ENCODE results near the gene DTNB.
"Not testable (repeated sequence)": the region's sequence is repeated elsewhere in the genome, so short reads cannot be mapped to it uniquely, and the experiment has no call there.

The DTNB gene

GRCh38 chr2:25446122-25446521, 227.3 kb downstream of the DTNB start:
- DNase-seq, result no peak

GRCh38 chr2:25445464-25445863, 227.9 kb downstream of the DTNB start:
- DNase-seq, result no peak

- no peak for DNase-seq
Measured at GRCh38 chr2:25444608-25445270, 228.6 kb downstream of the DTNB start.

- DNase-seq, result no peak
Measured at GRCh38 chr2:25443766-25444165, 229.6 kb downstream of the DTNB start.

DNA sequence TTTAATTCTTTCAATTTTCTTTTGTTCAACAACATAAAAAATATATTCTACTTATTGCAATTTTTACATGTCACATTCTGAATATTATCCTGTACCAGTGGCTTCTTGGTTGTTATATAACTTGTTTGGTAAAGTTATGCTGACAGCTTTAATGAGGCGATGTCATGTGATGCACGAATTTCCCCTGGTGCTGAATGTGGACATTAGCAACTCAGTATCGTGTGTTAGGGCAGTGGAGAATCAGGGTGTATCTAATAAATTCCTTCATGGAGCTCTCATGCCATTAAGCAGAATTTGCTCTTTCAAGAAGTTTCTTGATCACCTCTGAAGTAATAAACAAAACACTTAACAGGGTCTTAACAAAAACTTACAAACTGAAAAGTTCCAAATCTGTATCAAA, 232.0 kb downstream of the DTNB start:
- DNase-seq, result no peak

DNA sequence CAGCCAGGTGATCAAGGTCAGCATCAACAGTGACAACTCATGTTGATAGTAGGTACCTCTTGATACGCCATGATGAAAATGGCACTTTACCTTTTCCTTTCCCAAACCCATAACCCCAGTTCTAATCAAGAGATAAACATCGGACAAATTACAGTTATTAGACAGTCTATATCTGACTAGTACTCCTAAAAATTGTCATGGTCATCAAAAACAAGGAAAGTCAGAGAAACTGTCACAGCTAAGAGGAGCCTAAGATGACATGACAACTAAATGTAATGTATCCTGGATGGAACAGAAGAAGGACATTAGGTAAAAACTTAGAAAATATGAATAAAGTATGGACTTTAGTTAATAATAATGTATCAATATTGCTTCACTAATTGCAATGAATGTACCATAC, 234.6 kb downstream of the DTNB start:
- no peak for DNase-seq

GRCh38 chr2:25437881-25438662, 235.3 kb downstream of the DTNB start:
- DNase-seq, result no peak

GRCh38 chr2:25435421-25435820, 238.0 kb downstream of the DTNB start:
- no peak for DNase-seq

DNA sequence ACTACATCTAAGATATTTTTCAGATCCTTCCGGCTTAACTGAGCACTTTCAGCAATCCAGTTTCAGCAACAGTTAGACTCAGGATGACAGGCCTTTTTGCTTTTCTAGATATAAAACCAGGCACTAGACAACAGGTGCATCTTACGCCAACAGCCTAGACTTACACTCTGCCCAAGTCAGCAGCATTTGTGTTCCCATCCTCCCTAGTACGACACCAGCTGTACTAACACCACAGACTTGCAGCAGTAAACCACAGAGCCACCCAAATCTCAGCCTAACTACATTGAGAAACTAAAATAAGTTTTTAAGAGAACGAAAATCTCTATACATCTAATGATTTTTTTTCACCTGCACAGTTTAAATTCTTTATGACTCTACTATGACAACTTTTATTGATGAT, 241.8 kb downstream of the DTNB start:
- DNase-seq, result no peak

DNA sequence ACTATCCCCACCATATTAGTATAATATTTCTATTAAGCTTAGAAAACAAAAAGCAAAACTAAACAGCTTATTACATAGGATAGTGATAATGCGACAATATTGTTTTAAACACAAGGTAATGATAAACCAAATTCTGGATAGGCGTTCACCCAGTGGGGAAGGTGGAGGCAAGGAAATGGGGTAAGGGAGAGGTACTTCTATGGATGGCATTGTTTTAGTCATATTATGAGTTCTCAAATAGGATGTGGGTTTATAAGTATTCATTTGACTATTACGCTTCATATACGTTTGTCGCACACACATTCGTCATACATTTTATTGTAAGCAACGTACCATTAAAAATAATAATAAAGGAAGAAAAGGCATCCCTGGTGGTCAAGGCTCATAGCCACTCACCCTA, 242.8 kb downstream of the DTNB start:
- no peak for DNase-seq

DNA sequence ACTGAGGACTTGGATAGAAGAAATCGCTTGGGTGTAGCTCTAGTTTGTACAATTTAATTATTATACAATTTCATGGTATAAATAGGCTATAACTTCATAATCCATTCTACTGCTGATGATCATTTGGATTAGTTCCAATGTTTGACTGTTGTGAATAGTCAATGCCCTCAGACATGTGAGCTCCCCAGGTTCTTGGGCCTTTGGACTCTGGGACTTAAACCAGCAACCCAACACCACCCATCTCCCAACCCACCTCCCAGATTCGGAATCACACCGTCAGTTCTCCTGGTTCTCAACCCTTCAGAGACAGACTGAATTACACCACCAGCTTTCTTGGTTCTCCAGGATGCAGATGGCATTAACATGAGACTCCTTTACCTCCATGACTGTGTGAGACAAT, 247.1 kb downstream of the DTNB start:
- DNase-seq, result no peak

DNA sequence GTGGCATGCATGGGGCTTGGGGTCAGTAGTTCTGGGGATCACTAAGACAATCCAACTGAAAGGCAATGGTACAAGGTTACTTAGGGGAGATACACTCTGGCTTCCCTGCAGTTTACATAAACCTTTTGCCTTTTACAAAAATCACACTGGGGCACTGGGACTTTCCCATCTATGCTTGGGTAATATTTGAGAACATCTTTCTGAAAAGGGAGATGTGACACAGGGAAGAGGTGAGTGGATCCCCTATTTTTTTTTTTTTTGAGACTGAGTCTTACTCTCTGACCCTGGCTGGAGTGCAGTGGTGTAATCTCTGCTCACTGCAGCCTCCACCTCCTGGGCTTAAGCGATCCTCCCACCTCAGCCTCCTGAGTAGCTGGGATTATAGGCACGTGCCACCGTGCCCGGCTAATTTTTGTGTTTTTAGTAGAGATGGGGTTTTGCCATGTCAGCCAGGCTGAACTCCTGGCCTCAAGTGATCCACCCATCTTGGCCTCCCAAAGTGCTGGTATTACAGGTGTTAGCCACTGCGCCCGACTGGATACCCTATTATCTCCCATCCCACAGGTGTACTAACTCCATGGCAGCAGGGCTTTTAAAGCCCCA, 248.8 kb downstream of the DTNB start:
- no peak for DNase-seq

DNA sequence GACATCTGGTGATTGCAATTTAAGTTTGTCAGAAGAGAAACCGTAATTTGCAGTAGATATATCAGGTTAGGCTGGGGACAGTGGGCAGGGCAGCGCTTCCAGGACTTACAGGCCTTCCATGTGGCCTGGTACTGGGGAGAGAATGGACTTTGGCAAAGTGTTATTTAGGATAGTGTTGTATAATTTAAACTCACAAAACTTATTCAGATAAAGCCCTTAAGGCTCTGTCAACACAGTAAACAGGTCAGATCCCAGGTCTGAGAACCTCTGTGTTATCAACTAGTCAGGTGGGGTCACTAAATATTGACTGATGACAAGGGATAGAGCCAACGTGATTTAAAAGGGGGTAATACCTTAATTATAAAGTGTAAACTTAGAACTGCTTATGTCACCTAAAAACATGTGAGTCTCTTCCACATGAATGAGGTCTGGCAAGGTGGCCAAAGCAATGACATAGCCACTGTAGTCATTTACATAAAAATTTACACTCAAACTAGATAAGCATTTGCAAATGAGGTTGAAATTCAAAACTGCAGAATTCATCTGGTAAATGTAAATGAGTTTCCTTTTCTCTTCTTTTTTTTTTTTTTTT, 251.5 kb downstream of the DTNB start:
- no peak for DNase-seq

GRCh38 chr2:25421289-25421688, 252.1 kb downstream of the DTNB start:
- DNase-seq, result no peak

DNA sequence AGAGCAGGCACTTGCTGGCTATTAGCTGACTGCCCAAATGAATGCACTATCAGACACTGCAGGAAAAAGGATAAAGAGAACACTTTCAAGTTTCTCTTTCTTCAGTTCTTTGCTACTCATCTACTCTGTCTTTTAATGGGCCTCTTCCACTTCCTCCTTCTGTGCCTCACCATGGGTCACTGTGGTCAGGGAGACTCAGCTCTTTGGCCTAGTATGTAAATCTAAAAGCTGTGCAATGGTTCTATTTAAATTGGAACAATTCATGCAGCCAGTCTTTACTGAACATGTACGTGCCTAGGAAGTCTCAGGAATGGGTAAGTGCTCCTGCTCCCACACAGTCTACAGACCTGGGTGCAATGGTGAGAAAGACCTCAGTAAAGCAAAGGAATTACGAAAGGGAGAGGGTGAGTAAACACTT, 252.5 kb downstream of the DTNB start:
- no peak for DNase-seq

DNA sequence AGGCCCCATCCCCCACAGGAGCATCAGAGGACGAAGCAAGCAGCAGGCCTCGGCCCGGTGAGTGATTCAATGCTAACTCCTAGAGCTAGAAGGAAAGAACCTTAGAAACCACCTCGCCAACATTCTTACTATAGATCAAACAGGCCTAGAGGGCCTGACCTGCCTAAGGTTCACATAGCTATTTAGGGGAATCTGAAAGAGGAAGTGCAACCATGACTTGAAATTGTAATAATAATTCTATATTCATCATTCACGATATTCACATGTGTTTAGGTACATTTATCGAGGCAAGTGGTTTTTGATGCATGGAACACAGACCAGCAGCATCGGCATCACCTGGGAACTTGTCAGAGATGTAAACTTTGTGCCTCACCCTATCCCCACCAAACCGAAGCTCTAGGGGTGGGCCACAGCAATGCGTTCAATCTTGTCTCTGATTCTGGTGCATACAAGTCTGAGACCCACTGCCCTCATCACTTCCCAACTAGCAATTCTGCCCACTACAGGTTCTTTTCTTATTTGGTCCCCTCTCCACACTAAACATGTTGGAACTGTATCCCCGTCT, 253.6 kb downstream of the DTNB start:
- no peak for DNase-seq

GRCh38 chr2:25418944-25419677, 254.3 kb downstream of the DTNB start:
- DNase-seq, result no peak

DNA sequence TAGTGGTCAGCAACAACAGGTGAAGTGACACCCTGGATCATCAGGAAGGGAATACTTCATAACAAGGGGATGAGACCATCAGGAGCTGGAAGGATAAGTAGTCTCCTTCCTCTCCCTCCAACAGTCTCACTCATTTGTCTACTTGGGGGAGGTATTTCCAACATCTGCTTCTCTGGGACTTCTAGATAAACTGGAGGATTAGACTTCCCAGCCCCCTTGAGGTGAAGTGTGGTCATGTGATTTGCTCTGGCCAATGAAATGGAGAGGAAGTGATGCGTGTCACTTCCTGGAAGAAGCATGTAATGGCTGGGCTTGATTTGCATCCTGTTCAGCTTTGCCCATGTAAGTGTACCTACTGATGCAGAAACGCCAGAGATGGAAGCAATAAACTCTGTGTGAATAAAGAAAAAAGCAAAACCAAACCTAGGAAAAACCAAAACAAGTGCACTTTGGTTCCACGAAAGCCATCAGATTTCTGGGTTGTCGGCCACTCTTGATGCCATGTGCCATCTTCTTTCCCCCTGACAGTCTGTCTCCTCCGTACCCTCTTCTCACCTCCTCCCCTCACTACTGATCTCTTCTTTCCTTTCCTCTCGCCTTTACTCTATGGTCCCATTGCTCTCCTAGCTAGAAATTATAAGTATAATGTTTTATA, 255.5 kb downstream of the DTNB start:
- no peak for DNase-seq

DNA sequence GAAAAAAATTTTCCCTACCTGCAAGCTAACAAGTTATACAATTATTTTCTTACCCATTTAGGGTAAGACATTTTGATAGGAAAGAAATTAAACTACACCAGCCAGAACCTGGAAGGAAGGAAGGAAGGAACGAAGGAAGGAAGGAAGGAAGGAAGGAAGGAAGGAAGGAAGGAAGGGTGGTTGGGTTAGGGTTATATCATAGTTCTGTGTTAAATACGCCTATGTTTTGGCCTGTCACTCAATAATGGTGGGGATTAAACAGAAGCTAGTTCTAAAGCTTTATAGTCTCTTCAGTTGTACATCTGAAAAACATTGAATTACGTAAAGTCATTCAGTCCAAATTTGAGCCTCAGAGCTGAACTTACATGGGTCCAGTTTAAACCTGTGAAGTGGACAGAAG, 256.7 kb downstream of the DTNB start:
- no peak for DNase-seq

DNA sequence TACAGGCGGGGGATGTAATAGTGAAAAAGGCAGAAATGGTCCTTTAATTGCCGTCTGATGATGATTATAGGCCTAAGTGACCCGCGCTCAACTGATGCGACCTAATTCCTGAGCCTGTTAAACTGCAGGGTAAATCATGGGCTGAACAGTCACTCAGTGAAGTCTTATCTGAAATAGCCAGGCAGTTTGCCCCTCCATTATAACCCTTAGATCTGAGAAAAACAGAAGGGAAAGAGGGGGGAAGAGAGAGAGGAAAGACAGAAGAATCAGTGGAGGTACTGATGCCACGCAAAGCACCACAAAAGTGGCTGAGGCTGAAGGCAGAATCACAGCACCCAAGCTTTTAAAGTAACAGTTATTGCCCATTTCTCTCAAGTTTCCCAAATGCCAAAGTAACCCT, 258.6 kb downstream of the DTNB start:
- no peak for DNase-seq

DNA sequence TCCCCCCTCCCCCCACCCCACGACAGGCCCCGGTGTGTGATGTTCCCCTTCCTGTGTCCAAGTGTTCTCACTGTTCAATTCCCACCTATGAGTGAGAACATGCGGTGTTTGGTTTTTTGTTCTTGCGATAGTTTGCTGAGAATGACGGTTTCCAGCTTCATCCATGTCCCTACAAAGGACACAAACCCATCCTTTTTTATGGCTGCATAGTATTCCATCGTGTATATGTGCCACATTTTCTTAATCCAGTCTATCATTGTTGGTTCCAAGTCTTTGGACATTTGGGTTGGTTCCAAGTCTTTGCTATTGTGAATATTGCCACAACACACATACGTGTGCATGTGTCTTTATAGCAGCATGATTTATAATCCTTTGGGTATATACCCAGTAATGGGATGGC, 260.0 kb downstream of the DTNB start:
- DNase-seq, result not testable (repeated sequence)

- no peak for DNase-seq
Measured at GRCh38 chr2:25411753-25412152, 261.6 kb downstream of the DTNB start.

All from cerebellar nuclear complex (tissue), 1 donor.